Stimulated activated CD4-positive, alpha-beta T cell treated with anti-CD3 and anti-CD28 coated beads, Interleukin-1b, Interleukin-23, amount 100 ng/mL, for 1 hour (primary cell): ENCODE results near the gene ARHGAP18.

Experiments
- DNase-seq, 2 donors: peaks; one replicate each; pipeline ENCODE4 v3.0.0-alpha.2; 2020; ENCODE audit warnings: low read depth in 2 of 2

The ARHGAP18 gene

DNA sequence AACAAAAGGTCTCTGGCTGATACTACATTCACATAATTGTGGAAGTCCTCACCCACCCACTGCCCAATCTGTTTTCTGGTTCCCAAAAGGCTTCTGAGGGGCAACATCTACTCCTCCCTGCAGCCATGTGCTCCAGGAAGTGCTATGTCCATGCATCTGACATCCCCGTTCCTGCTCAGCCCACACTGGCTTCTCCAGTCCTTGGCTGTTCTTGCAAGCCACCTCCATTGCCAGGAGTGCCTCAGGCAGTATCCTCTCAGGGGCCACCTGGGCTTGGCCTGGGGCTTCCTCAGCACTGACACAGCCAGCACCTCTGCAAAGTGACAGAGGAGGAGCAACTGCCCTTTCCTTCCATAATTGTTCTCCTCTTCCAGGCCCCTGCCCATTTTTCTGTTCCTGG is 18.3 kb downstream of the ARHGAP18 start:
- DNase-seq: no peak

DNA sequence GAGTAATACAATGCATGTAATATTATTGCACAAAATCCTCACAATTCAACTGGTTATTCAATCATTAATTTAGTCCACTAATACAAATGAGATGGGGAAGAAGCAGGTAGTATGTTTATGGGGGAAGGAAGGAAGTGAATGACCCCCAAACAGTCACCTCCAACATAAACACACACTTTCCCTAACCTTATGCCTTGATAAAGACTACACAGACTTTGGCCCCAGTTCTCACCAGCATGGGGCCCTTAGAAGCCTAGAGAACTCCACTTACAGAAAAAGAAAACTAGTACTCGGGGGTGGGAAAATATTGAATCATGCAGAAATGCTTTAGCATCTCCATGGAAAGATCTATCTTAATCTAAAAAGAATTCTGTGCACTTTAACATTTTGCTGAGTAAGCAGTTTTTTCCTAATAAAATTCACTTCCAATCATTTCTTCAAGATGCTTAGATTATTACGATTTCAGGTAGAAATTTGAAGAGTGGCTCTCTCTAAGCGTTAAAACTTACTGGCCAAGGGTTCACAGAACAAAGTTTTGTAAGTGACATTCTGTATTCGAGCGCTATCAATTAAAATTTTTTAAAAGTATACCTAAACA is 18.8 kb downstream of the ARHGAP18 start:
- no peak for DNase-seq

DNA sequence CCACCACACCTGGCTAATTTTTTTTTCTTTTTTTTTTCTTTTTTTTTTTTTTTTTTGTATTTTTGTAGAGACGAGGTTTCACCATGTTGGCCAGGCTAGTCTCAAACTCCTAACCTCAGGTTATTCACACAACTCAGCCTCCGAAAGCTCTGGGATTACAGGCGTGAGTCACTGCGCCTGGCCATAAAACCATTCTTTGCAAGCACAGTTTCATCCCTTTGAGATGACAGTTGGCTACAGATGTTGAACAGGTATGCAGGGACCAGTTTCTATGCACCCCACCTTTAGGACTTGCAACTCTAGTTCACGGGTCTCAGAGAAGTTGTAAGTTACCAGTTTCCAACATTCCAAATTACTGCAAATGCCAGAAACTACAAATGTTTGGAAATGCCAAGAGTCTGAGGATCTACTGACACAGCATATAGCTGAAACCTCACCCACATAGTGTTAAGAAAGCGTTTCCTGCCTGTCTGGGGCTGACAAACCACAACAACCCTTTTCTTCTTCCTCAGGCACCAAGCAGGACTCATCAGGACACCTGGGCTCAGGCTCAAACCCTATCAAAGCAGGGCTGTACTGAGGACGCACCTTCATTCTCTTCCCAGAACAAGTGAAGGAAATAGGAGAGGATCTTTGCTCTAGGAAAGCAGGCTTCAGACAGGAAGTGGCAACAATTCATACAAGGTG is 22.9 kb downstream of the ARHGAP18 start:
- no peak for DNase-seq

DNA sequence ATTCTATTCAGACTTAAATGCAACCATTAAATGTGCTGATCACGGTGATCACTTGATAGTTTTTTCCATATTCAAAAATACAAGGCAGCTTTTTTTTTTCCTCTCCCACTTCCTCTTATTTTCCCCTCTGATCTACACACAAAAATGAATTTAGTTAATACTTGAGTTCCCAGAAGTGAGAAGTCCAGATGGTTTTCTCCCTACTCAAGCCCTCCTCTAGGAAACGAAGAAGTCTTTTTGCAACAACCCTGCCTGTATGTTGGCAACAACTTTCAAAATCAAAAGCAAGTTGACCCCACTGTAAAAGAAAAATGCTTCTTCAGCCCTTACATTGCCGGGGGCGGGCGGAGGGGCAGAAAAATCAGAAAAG is 24.3 kb downstream of the ARHGAP18 start:
- DNase-seq: no peak

DNA sequence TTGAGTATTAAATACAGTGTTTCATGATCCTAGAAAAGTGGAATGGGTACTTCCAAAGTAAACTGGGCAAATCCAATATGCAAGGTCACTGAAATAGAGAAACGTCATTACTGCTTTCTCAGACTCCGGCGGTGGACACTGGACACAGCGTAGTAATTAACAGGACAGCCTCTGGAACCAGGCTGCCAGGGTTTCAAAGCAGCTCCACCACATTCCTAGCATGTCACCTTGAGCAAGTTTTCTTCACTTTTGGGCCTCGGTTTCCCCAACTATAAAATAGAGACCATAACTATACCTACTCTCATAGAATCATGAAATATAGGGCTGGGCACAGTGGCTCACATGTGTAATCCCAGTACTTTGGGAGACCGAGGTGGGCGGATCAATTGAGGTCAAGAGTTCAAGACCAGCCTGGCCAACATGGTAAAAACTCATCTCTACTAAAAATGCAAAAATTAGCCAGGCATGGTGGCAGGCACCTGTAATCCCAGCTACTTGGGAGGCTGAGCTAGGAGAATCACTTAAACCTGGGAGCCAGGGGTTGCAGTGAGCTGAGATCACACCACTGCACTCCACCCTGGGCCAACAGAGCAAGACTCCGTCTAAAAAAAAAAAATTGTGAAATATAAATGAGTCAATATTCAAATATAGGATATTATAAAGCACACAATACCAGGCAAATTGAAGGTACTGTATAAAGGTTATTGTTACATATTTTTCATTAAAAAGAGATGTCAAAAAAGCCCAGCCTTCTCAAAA is 24.9 kb downstream of the ARHGAP18 start:
- DNase-seq: no peak

DNA sequence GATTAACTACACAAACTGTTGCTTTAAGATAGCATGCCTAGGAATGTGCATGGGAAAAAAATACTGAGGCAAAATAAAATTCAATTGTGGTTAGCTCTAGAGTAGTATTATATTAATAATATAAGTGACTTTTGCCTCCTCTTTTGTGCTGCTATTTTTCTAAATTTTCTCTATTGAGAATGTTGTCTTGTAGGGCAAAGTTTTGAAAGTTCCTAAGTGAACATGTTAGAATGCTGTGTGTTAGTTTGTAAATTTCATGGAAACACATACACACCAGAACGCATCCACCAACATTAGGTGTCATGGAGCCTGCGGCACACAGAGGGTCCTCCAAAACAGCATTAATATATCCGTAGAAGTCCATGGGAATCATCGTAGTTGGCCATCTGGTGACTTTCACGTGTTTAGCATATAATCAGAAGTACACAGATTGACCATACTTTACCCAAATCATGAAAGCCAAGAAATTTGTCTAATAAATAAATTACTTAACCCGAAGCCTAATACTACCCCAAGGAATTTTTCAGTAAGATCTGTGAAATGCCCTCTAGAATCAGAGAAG is 25.6 kb downstream of the ARHGAP18 start:
- DNase-seq: no peak

DNA sequence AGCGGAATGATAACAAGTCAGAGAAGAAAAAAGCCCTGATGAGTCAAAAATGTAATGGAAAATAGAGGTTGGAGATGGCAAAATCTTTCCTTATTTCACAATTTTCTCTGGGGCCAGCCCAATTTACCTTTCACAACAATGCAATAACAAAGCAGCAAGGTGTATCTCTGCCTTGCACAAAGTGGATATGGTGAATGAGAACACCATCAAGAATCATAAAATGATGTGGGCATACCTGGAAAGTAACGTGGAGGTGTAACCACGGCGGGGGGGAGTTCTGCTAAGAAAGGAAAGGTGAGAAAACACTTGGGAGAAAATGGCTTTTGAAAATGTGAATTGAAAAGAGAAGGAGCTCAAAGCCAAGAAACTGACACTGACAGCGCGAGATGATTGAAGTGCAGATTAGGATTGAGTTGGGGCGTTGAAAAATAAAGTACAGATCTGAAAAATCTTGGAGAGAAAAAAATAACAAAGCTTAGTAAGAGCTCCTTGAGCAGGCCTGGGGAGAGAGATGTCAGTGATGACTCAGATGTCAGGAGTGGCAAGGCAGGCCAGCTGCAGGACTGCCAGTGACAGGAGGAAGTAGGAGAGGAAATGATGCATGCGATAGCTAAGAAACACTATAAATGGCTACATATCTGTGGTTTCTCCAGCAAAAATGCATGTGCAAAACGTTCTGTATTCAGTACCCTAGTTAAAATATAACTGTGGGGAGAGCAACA is 26.2 kb downstream of the ARHGAP18 start:
- peak in 1 of 2 donors; percentile 30 for DNase-seq

DNA sequence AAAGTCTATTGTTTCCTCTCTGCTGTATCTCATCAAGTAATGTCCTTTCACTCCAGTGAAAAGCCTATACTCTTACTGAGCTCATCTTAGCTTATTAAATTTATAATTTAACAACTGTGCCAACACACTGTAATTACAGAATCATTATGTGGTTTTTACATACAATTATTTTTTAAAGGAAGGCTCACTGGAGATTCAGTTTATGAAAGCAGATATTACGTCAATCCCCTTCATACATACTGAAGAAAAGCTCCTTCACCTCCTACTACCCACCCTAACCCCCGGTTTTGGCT is 28.1 kb downstream of the ARHGAP18 start:
- no peak for DNase-seq

DNA sequence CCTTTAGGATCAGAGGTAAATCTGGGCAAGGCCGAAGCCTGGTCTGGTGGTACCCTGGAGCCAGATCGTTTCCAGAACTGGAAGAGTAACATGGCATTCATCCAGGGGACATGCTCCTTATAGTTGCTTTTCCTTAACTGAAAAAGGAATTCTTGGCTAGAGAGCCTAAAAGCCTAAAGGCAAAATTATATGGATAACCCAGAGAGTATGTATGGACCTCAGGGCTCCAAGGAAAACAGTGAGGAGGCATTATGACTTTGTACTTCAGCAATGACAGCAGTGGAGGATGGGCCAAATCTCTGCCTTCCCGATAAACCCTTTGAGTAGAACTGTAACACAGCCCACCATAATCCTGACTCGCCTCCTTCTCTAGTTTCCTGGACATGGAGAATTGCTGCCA is 29.3 kb downstream of the ARHGAP18 start:
- no peak for DNase-seq

DNA sequence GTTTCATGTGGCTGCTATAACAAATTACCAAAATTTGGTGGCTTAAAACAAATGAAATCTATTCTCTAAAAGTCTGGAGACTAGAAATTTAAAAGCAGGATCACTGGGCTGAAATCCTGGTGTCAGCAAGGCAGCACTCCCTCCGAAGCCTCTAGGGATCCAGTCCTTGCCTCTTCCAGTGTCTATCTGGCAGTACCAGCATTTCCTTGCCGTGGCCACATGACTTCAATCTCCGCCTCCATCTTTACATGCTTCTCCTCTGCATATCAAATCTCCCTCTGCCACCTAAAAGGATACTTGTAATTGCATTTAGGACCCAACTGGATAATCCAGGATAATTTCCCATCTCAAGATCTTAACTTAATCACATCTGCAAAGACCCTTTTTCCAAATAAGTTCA is 30.2 kb downstream of the ARHGAP18 start:
- no peak for DNase-seq

DNA sequence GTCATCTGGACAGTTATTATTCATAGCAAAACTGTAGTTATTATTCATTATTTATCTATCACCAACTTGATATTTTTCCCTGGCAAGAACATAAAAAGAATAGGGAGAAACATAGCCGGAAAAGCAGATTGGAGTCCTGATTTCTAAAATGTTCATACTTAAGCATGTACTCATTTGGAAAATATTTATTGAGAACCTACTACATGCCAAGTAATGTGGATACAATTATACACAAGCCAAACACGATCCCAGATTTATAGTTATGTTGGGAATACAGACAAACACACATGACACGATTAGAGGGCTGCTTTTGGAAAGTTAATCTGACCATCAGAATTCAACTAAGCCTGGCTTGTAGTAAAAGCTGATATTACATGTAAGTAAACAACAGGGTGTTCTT is 30.7 kb downstream of the ARHGAP18 start:
- DNase-seq: no peak

DNA sequence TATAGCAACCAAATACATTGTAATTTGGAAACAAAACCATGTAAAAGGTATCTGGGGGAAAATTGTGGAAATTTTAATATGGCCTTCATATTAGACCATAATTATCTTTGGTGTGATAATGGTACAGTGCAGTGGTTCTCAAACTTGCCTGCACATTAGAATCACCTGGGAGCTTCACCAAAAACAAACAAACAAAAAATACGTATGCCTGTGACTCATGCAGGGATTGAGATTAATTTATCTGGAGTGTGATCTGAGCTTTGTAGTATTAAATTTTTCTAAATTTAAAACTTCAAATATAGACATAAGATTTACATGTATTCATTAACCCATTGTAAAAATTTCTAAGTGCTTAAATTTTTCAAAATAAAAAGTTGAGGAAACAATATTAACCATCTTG is 31.5 kb downstream of the ARHGAP18 start:
- DNase-seq: no peak

DNA sequence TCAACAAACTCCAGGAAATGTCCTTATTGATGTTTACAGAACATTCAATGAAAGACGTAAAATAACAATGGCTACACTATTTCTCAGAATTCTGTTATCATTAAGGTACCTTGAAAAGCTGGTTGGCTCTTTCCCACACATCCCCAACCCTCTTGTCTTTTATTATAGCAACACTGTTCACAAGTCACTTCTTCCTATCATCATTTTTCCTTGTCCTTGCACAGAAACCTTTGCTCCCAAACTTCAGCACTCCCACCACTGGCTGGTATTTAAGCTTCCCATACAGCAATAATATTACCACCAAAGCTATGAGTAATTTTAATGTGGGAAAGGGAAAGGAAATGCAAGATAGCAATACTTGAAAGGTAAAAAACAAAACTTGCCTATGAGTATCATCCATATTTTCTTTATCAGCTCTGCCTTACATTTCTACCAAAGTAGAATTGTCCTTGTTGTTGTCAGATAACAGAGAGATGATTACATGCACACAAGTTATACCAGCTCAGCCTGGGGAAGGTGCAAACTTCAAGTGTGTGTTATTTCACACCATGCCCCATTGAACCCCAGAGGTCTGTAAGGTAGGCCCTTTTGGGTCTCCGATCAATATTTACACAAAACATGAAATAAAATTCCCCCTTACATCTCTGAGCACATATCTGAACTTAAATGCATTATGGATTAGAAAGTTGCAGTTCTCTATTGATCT is 32.2 kb downstream of the ARHGAP18 start:
- DNase-seq: no peak

DNA sequence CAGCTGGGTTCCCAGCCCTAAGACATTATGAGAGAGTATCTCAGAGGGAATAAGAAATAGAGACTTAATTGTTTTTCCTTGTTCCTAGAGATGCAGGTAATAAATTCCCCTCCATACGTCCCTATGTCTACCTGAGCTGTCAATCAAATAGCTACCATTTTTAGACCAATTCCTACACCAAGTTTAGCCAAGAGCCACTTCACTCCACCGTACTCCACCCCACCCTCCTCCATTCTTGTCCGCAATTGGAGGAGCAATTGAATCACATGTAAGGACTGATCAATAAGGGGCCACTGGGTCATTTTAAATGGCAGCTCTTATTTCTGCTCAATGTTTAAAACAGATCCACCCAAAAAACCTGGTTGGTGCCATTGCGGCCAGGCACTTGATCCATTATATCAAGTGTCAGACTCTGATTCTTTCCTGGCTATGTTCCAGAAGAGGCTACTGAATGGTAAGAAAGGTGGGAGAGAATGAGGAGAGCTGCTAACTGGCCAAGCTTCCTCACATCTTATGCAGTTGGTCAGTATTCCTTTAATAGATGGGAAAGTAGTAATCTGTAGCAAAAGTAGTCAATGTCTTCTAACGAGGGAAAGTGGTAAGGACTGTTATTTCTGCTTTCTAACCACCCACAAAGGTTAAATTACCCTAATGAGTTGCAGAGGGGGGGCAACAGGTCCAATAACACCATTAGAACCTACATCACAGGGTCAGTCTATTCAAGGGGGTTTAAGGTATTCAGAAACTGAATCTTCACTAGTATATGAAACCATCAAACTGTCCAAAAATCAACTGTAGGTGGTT is 34.1 kb downstream of the ARHGAP18 start:
- no peak for DNase-seq

DNA sequence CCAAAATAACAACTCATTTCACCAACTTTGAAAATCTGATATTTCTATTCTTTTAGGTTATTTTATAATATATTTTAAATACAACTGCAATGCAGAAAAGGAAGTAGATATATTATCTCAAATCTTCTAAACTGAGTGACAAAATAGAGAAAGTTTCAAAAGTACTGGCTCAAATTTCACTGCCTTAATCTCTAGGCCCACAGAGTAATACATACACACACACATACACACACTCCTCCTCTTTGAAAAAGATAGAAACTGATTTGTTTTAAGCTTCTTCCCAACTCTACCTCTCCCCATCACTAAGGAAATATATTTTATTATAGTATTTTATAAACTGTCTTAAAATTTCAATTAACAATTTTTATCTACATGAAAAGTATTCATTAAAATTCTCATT is 36.2 kb downstream of the ARHGAP18 start:
- DNase-seq: no peak

DNA sequence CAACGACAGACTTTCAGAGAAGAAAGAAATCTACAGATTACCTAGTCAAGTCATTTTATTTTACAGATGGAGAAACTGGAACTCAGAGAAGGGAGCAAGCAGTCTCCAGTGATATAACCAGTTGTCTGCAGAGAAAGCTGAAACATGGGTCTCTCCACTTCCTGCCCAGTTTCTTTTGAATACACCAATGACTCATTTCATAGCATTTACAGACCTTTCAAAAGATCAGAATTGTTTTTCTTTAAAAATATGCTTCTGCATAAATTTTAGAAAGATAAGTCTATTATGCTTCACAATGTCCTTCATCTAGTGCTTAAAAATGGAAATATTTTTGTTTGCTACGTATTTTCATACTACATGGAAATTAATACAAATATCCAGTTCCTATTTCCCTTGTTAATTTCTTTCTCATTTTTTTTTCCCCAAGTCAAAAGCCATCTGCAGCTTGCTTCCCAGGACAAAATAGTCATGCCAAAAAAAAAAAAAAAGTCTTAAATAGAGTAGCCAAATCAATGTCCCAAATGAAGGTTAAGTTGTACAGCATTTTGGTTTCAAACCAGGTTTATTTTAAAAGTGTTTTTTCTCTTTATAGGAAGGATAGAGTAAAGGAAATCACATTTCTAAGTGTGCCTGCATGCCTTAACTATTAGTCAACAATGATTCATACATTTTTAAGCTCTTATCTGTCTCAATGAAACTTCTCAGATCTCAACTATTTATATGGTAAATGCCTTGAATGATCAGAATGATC is 36.9 kb downstream of the ARHGAP18 start:
- no peak for DNase-seq

DNA sequence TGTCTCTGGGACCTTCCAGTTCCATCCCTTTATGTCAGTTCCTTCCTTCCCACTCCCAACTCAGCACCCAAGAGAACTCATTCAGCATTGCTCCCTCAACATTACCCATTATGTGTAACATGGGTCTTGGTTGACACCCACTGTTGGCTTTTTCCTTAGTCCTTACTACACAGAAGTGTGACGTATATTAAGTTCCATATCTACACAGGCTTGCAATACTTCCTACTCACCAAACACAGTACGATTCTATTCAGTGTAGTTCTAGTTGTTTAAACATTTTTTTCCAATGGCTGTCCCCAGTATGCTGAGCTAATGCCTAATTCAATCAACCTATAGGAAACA is 37.7 kb downstream of the ARHGAP18 start:
- no peak for DNase-seq

DNA sequence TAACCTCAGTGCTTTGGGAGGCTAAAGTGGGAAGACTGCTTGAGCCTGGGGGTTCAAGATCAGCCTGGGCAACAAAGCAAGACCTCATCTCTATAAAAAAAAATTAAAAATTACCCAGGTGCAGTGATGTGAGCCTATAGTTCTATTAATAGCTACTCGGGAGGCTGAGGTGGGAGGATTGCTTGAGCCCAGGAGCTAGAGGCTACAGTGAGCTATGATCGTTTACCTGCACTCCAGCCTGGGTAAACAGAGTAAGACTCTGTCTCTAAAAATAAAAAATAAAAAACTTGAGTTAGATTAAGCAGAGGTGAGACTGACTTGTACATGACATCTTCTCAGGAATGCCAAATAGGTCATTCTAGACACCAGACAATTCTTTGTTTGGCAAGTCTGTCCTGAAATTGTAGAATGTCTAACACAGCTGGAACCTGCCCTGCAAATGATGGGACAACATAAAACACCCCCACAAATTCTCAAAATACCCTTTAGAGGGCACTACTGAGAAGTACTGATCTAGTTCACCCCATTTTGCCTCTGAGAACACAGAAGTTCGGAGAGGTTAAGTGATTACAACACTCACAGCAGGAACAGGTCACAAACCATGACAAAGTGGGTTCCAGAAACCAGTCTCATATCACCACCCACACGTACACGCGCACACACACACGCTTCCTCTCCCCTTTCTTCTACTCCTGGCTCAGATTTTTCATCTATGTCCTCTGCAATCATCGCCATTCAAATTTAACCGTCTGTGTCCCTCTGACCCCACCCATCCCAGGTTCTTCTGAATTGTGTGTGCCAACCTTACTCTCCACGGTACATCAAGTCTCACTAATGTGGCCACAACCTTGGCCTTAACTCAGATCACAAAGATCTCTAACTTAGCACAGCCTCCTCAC is 38.3 kb downstream of the ARHGAP18 start:
- peak in 1 of 2 donors; percentile 47 for DNase-seq

DNA sequence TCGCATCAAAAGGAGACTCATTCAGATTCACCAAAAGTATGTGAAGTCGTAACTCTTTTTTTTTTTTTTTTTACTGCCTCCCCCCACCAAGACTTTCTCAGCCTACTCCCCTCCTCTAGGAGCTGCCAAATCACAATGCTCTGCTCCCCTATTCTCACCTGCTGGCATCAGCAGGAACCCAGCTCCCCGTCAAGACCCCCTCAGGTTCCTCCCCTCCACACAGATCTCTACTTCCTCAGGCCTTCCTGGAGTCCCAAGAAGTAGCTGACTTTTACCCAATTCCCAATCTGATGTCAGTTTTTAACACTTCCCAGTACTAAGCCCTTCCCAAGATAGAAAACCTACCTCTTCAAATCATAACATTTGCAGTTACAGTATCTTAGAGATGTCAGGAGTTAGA is 39.3 kb downstream of the ARHGAP18 start:
- DNase-seq: no peak
